ENCODE results near the gene GRWD1. TPM values are rescaled to one million over a fixed set of nuclear protein-coding genes. Genes with fewer than 3 reads are reported as not detected.

Gene GRWD1
- total RNA-seq, 1 donor from 2014 or later = 27.6 TPM

DNA sequence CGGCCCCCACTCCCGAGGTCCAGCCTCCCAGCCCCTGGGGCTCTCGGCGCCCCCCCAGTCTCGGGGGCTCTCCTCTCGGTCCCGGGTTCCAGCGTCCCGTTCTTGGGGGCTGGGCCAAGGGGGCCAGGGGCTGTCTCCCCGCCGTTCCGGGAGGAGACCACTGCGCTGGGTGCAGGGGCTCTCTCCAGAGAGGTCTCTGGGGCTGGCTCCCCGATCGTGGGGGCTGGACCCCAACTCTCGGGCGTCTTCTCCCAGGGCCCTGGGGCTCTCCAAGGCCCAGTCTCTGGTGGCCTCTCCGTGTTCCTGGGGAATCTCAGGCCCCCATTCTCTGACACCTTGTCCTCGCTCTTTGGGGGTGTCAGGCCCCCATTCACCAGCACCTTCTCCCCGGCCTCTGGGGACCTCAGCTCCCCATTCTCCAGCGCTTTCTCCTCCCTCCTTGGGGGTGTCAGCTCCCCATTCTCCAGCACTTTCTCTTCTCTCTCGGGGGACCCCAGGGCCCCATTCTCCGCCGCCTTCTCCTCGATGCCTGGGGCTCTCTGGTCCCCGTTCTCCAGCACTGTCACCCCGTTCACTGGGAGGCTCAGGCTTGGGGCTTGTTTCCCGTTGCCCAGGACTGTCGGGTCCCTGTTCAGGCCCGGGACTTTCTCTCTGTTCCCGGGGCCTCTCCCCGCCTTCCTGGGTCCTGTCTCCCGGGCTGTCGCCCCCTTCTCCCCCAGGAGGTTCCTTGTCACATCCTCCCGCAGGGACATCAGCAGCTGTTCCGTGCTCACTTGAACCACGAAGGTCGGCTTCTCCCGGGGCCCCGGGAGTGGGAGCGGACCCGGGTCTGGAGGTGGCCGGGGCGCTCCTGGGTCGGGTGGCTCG, 52.2 kb downstream of the GRWD1 start:
- DNase-seq (ENCODE audit: low spot score) = no peak

DNA sequence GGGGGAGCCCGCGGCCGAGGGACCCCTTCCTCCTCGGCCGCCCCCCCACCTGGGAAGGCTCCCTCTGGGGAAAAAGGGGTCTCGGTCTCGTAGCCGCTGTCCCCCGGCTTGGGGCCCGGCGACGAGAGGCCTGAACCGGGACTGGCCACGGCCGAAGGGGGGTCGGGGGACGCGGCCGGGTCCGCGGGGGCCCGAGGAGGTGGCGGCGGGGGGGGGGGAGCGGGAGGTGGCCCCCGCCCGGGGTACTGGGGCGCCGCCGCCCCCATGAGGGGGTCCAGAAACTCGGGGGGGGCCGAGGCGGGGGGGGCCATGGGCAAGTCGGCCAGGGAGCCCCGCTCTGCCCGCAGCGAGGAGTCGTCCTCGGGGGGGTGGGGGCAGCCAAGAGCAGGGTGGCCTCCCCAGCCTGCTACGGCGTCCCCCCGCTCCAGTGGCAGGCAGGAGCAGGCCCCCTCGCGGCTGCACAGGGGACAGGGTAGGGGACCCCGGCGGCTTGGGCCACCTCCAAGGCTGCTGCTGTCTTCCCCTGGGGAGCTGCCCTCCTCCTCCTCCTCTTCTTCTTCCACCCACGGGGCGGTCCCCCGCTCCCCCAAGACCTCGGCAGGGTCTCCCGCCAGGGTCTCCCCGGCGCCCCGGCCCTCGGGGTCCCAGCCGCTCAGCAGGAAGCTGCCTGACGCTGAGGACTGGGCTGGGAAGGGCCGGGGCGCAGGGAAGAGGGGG, 53.0 kb downstream of the GRWD1 start:
- no peak for DNase-seq (ENCODE audit: low spot score)

DNA sequence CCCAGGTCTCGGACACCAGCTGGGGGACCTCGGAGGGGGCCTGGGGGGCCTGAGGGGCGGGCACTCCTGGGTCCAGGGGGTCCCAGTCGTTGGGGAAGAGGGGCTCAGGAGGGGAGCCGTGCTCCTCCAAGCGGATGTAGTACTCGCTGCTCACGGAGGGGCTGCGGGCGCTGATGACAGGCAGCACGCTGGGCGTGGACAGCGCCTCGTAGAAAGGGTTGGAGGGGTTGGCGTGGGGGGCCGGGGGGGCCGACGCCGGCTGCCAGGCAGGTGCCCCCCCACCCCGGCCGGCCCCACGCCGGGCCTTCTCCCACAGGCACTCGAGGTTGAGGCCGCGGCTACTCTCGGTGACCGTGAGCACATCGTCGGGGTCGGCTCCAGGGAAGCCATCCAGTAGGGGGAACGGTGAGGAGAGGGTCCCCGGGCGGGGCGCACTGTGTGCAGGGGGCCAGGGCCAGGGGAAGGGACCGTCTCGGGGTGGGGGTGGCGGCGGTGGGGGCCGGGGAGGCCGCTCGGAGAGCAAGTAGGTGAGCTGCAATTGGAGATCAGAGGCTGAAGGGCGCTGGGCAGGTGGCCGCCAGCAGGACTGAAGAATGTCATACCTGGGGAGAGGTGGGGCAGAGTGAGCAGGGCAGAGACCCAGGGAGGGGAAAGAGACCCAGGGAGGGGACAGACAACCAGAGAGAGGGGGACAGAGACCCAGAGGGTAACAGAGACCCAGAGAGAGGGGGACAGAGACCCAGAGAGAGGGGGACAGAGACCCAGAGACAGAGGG, 53.7 kb downstream of the GRWD1 start:
- DNase-seq (ENCODE audit: low spot score) = no peak

DNA sequence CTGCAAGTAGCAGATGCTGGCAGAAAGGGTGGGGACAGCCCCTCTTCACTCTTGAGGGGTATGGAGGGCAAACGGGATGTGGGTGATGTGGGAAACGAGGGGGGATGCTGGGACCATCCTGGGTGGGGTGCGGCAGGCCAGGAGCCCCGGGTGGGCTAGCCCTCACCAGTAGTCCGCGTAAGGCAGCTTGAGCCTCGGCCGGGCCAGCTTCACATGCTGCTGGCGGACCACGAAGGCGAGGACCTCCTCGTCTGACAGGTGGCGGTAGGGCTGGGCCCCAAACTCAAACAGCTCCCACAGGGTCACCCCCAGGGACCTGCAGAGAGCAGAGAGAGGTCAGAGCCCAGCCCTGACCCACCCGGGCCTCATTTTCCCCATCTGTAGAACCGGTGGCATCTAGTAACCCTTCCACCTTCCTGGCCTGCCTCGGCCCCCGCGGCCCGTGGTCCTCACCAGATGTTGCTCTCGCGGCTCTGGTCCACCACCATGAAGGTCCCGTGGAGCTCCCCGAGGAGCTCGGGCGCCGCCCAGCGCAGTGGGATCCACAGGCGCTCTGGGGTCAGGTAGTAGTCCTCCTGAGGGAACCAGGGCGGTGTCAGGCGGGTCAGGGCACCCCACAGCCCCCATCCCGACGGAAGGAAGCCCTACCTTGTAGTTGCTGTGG, 55.2 kb downstream of the GRWD1 start:
- DNase-seq (ENCODE audit: low spot score) = no peak

DNA sequence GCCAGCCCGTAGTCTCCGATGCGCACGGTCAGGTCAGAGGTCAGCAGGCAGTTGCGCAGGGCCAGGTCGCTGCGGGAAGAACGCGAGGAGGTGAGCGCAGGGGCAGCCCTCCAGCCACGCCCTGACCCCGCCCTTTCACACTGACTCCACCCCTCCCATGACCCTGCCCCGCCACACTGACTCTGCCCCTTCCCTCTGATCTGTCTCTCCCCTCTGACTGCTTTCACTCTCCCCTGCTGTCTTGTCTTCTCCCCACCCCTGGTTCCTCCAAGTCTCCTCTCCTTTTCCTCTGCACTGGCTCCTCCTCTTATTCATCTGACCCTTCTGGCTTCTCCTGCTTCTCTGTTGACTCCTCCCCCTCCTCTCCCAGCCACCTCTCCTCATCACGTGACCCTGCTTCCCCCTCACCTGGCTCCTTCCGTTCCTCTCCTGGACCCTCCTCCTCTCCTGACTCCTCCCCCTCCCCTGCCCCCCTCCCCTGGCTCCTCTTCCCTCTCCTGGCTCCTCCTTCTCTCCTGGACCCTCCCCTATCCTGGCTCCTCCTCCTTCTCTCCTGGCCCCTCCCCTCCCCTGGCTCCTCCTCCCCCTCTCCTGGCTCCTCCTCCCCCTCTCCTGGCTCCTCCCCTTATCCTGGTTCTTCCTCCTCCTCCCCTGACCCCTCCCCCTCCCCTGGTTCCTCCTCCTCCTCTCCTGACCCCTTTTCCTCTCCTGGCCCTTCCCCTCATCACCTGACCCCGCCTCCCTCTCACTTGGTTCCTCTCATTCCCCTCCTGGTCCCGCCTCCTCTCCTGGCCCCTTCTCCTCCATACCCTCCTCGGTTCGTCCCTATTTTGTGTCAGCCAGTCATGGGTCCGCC, 55.9 kb downstream of the GRWD1 start:
- peak; percentile 95 for DNase-seq (ENCODE audit: low spot score)

DNA sequence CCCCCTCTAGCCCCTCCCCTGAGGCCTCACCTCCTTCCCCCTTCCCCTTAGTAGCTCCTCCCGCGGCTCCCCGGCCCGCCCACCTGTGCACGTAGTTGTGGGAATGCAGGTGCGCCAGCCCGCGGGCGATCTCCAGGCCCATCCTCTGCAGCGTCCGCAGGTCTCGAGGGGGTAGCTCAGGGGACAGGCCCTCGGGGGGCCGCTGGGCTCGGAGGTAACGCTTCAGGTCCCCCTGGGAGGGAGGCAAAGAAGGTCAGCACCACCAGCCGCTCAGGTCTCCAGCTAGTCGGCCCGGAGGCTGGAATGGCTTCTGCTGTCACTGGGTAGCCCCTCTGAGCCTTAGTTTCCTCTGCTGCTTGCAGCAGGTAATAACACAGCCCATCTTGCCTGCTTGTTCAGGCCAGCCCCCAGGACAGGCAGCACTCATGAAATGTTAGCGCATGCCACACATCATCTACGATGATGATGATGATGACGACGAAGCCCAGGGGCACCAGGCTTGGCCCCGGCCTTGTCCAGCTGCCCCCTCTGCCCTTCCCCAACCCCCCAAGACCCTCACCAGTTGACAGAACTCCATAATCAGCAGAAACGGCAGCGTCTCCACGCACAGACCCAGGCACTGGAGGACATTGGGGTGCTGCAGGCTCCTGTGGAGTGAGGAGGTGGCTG, 56.7 kb downstream of the GRWD1 start:
- no peak for DNase-seq (ENCODE audit: low spot score)

DNA sequence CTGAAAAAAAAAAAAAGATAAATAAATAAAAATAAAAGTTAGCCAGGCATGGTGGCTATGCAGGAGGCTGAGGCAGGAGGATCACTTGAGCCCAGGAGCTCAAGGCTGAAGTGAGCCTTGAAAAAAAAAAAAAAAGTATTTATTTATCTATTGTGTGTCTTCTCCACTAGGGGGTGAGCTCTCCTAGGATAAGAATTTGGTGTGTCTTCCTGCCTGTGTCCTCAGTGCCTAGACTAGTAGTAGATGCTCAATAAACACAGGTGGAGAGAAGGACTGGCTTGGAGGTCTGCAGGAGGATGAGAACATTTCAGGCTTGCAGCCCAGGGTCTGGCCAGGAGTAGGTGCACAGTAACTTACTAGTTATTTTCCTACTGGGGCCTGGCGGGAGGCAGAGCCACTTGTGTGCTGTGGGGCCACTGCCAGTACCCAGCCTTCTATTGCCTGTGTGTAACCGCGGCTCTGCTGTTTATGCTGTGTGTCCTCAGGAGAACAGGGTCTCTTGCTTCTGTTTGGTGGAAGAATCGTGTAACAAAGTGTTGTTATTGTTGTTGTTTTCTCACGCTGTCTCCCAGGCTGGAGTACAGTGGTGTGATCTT, 60.5 kb downstream of the GRWD1 start:
- DNase-seq (ENCODE audit: low spot score) = no peak

Other genes with a start within 250 kb of the GRWD1 start
- gene CARD8, start 190.1 kb upstream of the GRWD1 start, total RNA-seq = 38.6 TPM
- gene ZNF114, start 175.9 kb upstream of the GRWD1 start, total RNA-seq = 0.43 TPM
- 52.4 TPM for gene EMP3, start 120.4 kb upstream of the GRWD1 start, total RNA-seq
- 18.0 TPM for gene TMEM143, start 82.0 kb upstream of the GRWD1 start, total RNA-seq
- gene SYNGR4, start 81.6 kb upstream of the GRWD1 start, total RNA-seq = not detected
- 205 TPM for gene KDELR1, start 54.4 kb upstream of the GRWD1 start, total RNA-seq
- 0.69 TPM for gene GRIN2D, start 52.3 kb upstream of the GRWD1 start, total RNA-seq
- 1.0 TPM for gene KCNJ14, start 9.6 kb downstream of the GRWD1 start, total RNA-seq
- 141 TPM for gene CYTH2, start 23.4 kb downstream of the GRWD1 start, total RNA-seq
- 21.0 TPM for gene LMTK3, start 65.9 kb downstream of the GRWD1 start, total RNA-seq
- gene SULT2B1, start 106.2 kb downstream of the GRWD1 start, total RNA-seq = 13.1 TPM
- gene SPACA4, start 160.8 kb downstream of the GRWD1 start, total RNA-seq = not detected
- gene FAM83E, start 169.1 kb downstream of the GRWD1 start, total RNA-seq = 143 TPM
- gene RPL18, start 173.2 kb downstream of the GRWD1 start, total RNA-seq = 1,057 TPM
- 51.8 TPM for gene SPHK2, start 173.5 kb downstream of the GRWD1 start, total RNA-seq
- 39.9 TPM for gene DBP, start 191.4 kb downstream of the GRWD1 start, total RNA-seq
- gene CA11, start 200.2 kb downstream of the GRWD1 start, total RNA-seq = 46.2 TPM
- gene NTN5, start 227.0 kb downstream of the GRWD1 start, total RNA-seq = 0.46 TPM
- 78.1 TPM for gene FUT2, start 250.0 kb downstream of the GRWD1 start, total RNA-seq